WTC11 (cell line): ENCODE data around the gene TMEM131L.

Source experiments
- RELA ChIP-seq: sonication (generic); formaldehyde crosslinking; IDR thresholded peaks from 2 replicates; pipeline ENCODE4 v1.8.1; 2022; ENCODE audit warnings: missing genetic modification reagents, mild to moderate bottlenecking, borderline replicate concordance
- TF ChIP-seq, protein P1 (sequence below): fragments of 200-600 bp; IDR thresholded peaks from 2 replicates; pipeline ENCODE4 v1.8.0; 2022; ENCODE audit warnings: antibody characterized with exemption

DNA sequence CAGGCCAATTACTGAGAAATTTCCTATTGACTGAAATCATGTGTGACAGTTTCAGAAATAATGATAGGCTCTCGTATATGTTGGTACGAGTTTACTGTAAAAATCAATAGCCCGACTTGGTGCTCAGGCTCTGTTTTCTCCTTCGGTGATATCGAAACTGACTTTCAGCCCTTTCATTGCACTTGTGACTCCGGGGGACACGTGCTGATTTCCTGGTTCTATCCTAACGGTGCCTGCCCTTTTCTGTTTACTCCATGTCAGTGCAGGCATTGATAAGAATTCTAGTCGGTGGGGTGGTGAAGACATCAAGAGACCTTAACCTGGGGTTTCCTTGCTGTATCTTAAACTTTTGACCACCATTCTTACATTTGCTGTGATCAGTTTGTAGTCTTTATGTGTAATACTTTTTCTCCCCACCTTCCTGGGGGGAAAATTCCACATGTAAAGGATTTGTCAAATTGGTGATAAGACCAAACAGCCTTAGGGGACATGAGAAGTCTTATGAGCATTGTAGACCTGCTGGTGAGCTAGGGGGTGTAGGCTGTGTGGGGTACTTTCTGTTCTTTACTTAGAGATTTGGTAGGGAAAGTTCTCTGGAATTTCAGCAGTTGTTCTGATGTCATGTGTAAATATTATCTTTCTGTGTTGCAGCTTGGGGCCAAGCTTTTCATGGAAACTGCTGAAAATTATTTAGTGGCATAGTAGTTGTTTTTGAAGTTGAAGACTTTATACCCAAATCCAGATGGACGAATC, 52.7 kb downstream of the TMEM131L start:
- TF ChIP-seq, protein P1, sequence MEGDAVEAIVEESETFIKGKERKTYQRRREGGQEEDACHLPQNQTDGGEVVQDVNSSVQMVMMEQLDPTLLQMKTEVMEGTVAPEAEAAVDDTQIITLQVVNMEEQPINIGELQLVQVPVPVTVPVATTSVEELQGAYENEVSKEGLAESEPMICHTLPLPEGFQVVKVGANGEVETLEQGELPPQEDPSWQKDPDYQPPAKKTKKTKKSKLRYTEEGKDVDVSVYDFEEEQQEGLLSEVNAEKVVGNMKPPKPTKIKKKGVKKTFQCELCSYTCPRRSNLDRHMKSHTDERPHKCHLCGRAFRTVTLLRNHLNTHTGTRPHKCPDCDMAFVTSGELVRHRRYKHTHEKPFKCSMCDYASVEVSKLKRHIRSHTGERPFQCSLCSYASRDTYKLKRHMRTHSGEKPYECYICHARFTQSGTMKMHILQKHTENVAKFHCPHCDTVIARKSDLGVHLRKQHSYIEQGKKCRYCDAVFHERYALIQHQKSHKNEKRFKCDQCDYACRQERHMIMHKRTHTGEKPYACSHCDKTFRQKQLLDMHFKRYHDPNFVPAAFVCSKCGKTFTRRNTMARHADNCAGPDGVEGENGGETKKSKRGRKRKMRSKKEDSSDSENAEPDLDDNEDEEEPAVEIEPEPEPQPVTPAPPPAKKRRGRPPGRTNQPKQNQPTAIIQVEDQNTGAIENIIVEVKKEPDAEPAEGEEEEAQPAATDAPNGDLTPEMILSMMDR, result no peak
- no peak for TF ChIP-seq RELA (CRISPR knock-in tag)
